PC-9 (cell line): ENCODE measurements around the gene PTPRF. TPM values are rescaled to one million over a fixed set of nuclear protein-coding genes. Genes with fewer than 3 reads are reported as not detected.

Source experiments
- BruUV-seq: library from RNA; stranded (reverse); fragments of 400-500 nt; replicated peaks from 2 replicates; lab custom pipeline; 2021; lab: Mats Ljungman, UMichigan
- CTCF ChIA-PET: fragments of 300-600 bp; sonication (Branson Sonifier 250); formaldehyde crosslinking; loops from one replicate; lab custom pipeline; 2022; ENCODE audit warnings: antibody characterized with exemption; lab: Charles Lee
- POLR2A ChIA-PET: fragments of 300-600 bp; sonication (Branson Sonifier 250); formaldehyde crosslinking; loops from one replicate; lab custom pipeline; 2022; ENCODE audit warnings: antibody characterized with exemption; ENCODE audit not compliant: unreplicated experiment; lab: Charles Lee
- DNase-seq, 2 experiments: peaks; one replicate each; pipeline versions ENCODE4 v3.0.0 to v3.0.0-alpha.2; 2015 to 2022; ENCODE audit warnings: mixed read lengths in 1 of 2
- H2AFZ ChIP-seq: fragments of 200-600 bp; sonication (generic); 2 replicates; pipeline ENCODE4 v1.8.1; 2017; ENCODE audit warnings: antibody characterized with exemption
- H3F3A ChIP-seq: fragments of 200-600 bp; sonication (generic); 2 replicates; pipeline ENCODE4 v1.8.1; 2017; ENCODE audit warnings: antibody characterized with exemption, mild to moderate bottlenecking, low read depth; ENCODE audit not compliant: insufficient read depth
- H3K27ac ChIP-seq: fragments of 200-600 bp; sonication (generic); 2 replicates; pipeline ENCODE4 v1.6.1; 2016; ENCODE audit warnings: mixed run types
- H3K27me3 ChIP-seq: fragments of 200-600 bp; sonication (generic); 2 replicates; pipeline ENCODE4 v1.6.1; 2016; ENCODE audit warnings: low read depth, mixed run types; ENCODE audit not compliant: insufficient read depth
- H3K36me3 ChIP-seq: fragments of 200-600 bp; sonication (generic); 2 replicates; pipeline ENCODE4 v1.6.1; 2016; ENCODE audit warnings: low read depth, mixed run types
- H3K4me1 ChIP-seq: fragments of 200-600 bp; sonication (generic); replicated peaks from 2 replicates; pipeline ENCODE4 v1.6.1; 2016; ENCODE audit warnings: mixed run types; ENCODE audit not compliant: insufficient read depth
- H3K4me2 ChIP-seq: fragments of 200-600 bp; sonication (generic); 2 replicates; pipeline ENCODE4 v1.6.1; 2017; ENCODE audit warnings: mixed run types
- H3K4me3 ChIP-seq: fragments of 200-600 bp; sonication (generic); 2 replicates; pipeline ENCODE4 v1.6.1; 2016; ENCODE audit warnings: mixed run types
- H3K79me2 ChIP-seq: fragments of 200-600 bp; sonication (generic); 2 replicates; pipeline ENCODE4 v1.6.1; 2017; ENCODE audit warnings: low read depth, mixed run types
- H3K9me2 ChIP-seq: fragments of 200-600 bp; sonication (generic); 2 replicates; pipeline ENCODE4 v1.8.1; 2017; ENCODE audit warnings: mild to moderate bottlenecking; ENCODE audit not compliant: insufficient read depth
- H3K9me3 ChIP-seq: fragments of 200-600 bp; sonication (generic); 2 replicates; pipeline ENCODE4 v1.8.1; 2016; ENCODE audit warnings: low read depth; ENCODE audit not compliant: insufficient read depth
- H4K20me1 ChIP-seq: fragments of 200-600 bp; sonication (generic); 2 replicates; pipeline ENCODE4 v1.8.1; 2017; ENCODE audit not compliant: insufficient read depth
- EZH2 ChIP-seq: fragments of 200-600 bp; sonication (generic); IDR thresholded peaks from 2 replicates; pipeline ENCODE4 v1.8.0; 2017; ENCODE audit warnings: antibody characterized with exemption, low read depth
- intact Hi-C: fragments of 100-400 bp; cut with micrococcal nuclease; formaldehyde crosslinking; loops from one replicate; pipeline ENCODE4 v1.10.0; 2022; ENCODE audit not compliant: unreplicated experiment
- total RNA-seq: library from RNA; stranded (reverse); gene quantifications from 2 replicates; pipeline ENCODE4 v1.2.3, GENCODE V29; 2021
- TF ChIP-seq, protein P1 (sequence below): fragments of 200-600 bp; sonication (generic); conservative IDR thresholded peaks from 2 replicates; pipeline ENCODE4 v1.6.1; 2017; ENCODE audit warnings: mixed run types, antibody characterized with exemption, mild to moderate bottlenecking, moderate library complexity

The PTPRF gene
- total RNA-seq, 1 experiment from 2014 or later: 359 TPM

DNA sequence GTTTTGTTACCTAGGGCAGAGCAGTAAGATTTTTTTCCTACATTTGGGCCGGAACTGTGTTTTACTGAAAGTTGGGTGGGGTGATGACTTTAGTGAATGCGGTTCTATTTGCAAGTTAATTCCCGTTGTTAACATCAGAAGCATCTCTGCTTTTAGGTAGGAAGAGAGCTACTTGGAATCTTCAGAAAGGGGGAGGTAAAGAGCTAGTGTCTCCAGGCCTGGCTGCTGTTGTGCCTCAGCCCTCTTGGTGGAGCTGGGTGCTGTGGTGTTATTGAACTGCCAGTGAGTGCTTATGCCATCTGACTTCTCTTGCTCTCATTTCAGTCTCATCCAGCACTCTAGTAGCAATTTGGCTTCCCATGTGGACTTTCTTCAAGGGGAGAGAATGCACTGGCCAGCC lies 122.7 kb downstream of the PTPRF start:
- ChIA-PET CTCF (no interaction called here), POLR2A (no interaction called here)
- no peak overlapping the region for H3K4me2 ChIP-seq

DNA sequence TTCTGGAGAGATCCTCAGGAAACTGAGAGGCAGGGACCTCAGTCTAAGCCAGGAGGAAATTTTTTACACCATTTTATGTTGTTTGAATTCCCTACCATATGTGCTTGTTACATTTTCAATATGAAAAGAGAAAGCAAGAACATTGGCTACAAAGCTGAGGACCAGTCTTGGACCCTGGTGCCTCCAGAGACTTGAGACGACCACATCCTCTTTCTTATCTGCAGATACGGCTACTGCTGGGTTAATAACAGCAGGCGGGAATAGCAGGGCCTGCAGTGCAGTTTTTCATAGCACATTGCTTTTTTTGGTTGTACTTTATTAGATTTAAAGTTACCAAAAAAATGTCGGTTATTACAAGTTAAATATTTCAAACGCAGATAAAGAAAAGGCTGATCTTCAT lies 123.2 kb downstream of the PTPRF start:
- DNase-seq: no peak
- peaks cover 13% of the 10 kb centered on the region for H3K4me1 ChIP-seq
- H3K4me3 ChIP-seq: no peak overlapping the region
- ChIA-PET POLR2A (no interaction called here), CTCF (interaction anchor here (0.8 kb wide), 1 partner anchor 337 kb away, joined by 3 read pairs; no protein-coding TSS in a partner anchor)
- H3K4me2 ChIP-seq: no peak overlapping the region
- peaks cover 45% of the 10 kb centered on the region for H4K20me1 ChIP-seq
- peaks cover 41% of the 10 kb centered on the region for H3K36me3 ChIP-seq
- no peaks in the 10 kb centered on the region for H3K9me2 ChIP-seq
- no peaks in the 10 kb centered on the region for H3K9me3 ChIP-seq
- peaks cover 14% of the 10 kb centered on the region; the same call in 1 of the 2 replicates for H3F3A ChIP-seq
- no peaks in the 10 kb centered on the region for H3K27me3 ChIP-seq
- BruUV-seq: no TSS peak
- TF ChIP-seq, protein P1, sequence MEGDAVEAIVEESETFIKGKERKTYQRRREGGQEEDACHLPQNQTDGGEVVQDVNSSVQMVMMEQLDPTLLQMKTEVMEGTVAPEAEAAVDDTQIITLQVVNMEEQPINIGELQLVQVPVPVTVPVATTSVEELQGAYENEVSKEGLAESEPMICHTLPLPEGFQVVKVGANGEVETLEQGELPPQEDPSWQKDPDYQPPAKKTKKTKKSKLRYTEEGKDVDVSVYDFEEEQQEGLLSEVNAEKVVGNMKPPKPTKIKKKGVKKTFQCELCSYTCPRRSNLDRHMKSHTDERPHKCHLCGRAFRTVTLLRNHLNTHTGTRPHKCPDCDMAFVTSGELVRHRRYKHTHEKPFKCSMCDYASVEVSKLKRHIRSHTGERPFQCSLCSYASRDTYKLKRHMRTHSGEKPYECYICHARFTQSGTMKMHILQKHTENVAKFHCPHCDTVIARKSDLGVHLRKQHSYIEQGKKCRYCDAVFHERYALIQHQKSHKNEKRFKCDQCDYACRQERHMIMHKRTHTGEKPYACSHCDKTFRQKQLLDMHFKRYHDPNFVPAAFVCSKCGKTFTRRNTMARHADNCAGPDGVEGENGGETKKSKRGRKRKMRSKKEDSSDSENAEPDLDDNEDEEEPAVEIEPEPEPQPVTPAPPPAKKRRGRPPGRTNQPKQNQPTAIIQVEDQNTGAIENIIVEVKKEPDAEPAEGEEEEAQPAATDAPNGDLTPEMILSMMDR: no peak
- no peak for TF ChIP-seq EZH2
- H2AFZ ChIP-seq: no peak overlapping the region
- H3K27ac ChIP-seq: no peak overlapping the region
- peaks cover 50% of the 10 kb centered on the region for H3K79me2 ChIP-seq
- intact Hi-C loops: no loop called here

More for the DNA sequence above, 122.7 kb downstream of the PTPRF start:
- TF ChIP-seq EZH2: no peak
- TF ChIP-seq, protein P1: no peak
- intact Hi-C loops: no loop called here
- Histone ChIP-seq H3K27ac (no peak overlapping the region), H3K4me1 (peaks cover 18% of the 10 kb centered on the region), H2AFZ (no peak overlapping the region), H3K9me2 (no peaks in the 10 kb centered on the region), H4K20me1 (peaks cover 45% of the 10 kb centered on the region), H3K9me3 (no peaks in the 10 kb centered on the region), H3K4me3 (no peak overlapping the region), H3K27me3 (no peaks in the 10 kb centered on the region), H3K79me2 (peaks cover 50% of the 10 kb centered on the region), H3K36me3 (peaks cover 41% of the 10 kb centered on the region), H3F3A (peaks cover 20% of the 10 kb centered on the region; the same call in 1 of the 2 replicates)
- no TSS peak for BruUV-seq
- DNase-seq: no peak

DNA sequence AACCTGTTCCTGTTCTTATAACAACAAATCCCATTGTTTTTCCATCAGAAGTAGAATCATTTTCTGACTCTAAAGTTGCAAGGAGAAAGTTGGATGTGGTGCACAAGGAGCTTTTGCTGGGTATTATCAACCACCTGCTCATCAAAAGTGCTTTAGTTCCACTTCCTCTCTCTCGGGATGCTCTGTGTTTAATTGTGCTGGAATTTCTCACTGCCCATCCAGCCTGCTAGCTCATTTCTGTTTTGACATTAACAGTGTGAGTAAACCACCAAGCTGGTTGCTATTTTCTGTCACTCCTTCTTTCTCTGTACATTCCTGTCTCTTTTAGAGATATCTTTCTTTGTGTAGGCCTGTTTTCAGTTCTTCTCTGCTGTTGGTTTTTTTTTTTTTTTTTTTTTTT lies 125.3 kb downstream of the PTPRF start:
- no peaks in the 10 kb centered on the region for H3K9me2 ChIP-seq
- peaks cover 11% of the 10 kb centered on the region for H3K4me1 ChIP-seq
- intact Hi-C loops: no loop called here
- no TSS peak for BruUV-seq
- POLR2A ChIA-PET: interaction anchor here (0.7 kb wide), 1 partner anchor 73 kb away, joined by 15 read pairs; no protein-coding TSS in a partner anchor
- H3K9me3 ChIP-seq: no peaks in the 10 kb centered on the region
- CTCF ChIA-PET: interaction anchor here (0.7 kb wide), 3 partner anchors 20 to 312 kb away, joined by 3 to 7 read pairs (median 7); no protein-coding TSS in a partner anchor
- TF ChIP-seq, protein P1: no peak
- H4K20me1 ChIP-seq: peaks cover 51% of the 10 kb centered on the region
- peaks cover 8% of the 10 kb centered on the region; the same call in 1 of the 2 replicates for H3F3A ChIP-seq
- no peak for DNase-seq
- no peak overlapping the region for H2AFZ ChIP-seq
- no peaks in the 10 kb centered on the region for H3K27me3 ChIP-seq
- H3K36me3 ChIP-seq: peaks cover 52% of the 10 kb centered on the region
- H3K79me2 ChIP-seq: peaks cover 49% of the 10 kb centered on the region
- no peak overlapping the region for H3K4me3 ChIP-seq
- no peak overlapping the region for H3K4me2 ChIP-seq
- H3K27ac ChIP-seq: no peak overlapping the region
